ENCODE results near the gene GLRX2.

GLRX2 gene

DNA sequence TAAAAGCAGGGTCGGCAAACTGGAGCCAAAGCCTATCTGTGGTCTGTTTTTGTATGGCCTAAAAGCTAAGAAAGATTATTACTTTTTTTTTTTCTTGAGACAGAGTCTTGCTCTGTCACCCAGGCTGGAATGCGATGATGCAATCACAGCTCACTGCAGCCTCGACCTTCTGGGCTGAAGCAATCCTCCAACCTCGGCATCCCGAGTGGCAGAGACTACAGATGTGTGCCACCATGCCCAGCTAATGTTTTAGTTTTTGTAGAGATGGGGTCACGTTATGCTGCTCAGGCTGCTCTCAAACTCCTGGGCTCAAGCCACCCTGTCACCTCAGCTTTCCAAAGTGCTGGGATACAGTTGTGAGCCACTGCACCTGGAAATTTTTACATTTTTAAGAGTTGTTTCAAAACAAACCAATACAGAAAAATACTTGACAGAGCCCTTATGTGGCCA lies 6.5 kb upstream of the GLRX2 start:
- DNase-seq, result no peak

DNA sequence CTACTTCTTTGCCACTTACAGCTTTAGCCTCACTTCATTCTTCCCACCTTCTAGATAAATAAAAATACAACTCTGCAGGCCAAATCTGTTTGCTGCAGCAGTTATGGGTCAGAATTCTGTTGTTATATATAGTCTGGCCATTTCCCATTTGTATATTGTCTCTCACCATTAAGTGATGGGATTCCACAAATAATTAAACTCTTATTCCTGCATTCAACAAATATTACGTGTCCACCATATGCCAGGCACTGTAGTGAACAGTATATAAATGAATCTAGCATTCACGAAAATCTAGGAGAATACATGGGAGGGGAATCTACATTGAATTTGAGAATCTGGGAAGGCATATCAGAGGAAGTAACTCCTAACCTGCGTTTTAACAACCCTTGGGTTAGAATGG lies 5.7 kb upstream of the GLRX2 start:
- no peak for DNase-seq

DNA sequence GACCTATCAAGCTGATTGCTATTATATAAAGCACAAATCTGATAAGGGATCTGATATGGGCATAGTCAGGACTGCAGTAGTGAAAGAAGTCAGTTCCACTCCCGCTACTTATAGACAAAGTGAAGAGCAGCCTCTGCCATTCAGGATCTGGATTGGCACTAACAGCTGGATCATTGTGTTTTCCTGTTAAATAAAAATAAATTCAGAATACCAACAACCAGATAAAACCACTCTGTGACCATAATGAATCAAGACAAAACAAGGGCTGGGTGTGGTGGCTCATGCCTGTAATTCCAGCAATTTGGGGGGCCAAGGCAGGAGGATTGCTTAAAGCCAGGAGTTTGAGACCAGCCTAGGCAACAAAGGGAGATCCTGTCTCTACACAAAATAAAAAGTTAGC lies 5.0 kb upstream of the GLRX2 start:
- DNase-seq, result no peak

- no peak for DNase-seq
Measured at GRCh38 chr1:193109619-193110018, 4.4 kb upstream of the GLRX2 start.

DNA sequence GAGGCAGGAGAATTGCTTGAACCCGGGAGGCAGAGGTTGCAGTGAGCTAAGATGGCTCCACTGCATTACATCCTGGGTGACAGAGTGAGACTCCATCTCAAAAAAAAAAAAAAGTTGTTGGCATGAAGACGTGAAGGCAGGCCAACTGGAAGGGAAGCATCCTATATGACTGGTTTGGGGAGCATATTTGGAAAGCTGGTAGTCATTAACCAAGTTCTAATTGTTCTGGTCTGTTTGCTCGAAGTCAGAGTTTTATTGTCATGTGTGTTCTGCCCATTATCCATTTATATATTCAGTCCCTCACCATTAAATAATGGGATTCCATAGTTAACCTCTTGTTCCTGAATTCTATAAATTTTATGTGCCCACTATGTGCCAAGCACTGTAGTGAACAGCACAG lies 3.3 kb upstream of the GLRX2 start:
- no peak for DNase-seq

DNA sequence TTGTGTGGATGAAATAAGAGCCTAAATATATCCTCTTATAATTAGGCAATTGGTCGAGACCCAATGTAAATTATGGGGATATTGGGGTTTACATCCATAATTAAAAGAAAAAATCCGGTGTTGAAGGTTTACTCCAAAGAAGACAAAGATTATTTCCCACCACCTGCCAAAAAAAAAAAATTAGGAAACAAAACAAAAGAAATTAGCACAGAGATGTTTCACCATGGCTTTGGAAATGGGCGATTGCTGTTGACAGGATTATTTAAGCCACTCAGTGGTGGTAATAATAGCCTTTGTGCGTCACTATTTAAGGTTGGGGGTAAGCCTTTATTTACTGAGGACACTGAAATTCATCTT lies 585 bp upstream of the GLRX2 start:
- no peak for DNase-seq

DNA sequence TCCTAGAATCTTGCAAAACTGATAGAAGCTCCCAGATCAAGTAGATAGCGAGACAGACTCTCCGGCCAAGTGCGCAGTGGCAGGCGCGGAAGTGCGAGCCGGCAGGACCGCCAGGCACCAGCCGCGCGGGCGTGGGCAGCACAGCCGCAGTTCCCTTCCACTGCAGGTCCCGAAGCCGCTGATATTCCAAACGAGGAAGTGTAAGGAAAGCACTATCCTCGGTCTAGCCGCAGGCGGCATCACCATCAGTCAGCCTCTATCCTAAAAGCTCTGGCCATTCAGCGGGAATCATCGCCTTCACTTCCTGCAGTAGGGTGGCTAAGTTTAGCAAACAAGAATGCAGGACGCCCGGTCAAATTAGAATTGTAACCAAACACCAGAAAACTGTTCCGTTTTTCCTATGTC lies 710 bp downstream of the GLRX2 start:
- no peak for DNase-seq

GRCh38 chr1:193103759-193104501 lies 1.3 kb downstream of the GLRX2 start:
- DNase-seq, result no peak

DNA sequence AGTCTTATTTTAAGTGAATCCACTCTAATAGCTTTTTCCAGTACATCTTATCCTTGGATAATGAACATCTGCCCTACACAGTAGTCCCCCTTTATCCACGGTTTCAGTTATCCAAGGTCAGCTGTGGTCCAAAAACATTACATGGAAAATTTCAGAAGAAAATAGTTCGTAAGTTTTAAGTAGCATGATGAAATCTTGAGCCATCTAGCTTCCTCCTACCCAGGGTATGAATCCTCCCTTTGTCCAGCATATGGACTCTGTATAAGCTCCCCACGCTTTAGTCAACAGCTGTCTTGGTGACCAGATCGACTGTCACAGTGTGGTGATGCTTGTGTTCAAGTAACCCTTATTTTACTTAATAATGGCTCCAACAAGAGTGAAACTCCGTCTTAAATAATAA lies 2.6 kb downstream of the GLRX2 start:
- DNase-seq, result no peak

- DNase-seq, result no peak
Measured at GRCh38 chr1:193094112-193094511, 11.1 kb downstream of the GLRX2 start.

- no peak for DNase-seq
Measured at GRCh38 chr1:193090865-193091264, 14.3 kb downstream of the GLRX2 start.

DNA sequence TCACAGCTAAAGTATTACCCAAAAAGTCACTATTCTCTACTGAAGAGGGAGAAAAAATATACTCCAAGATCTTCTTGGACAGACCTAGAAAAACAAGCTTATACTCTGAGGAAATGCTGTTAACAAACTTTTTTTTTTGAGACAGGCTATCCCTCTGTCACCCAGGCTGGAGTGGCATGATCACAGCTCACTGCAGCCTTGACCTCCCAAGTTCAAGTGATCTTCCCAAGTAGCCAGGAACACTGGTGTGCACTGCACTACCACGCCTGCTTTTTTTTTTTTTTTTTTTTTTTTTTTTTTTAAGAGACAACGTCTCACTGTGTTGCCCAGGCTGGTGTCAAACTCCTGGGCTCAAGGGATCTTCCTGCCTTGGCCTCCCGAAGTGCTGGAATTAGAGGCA lies 17.3 kb downstream of the GLRX2 start:
- no peak for DNase-seq

GRCh38 chr1:193086342-193086741 lies 18.9 kb downstream of the GLRX2 start:
- DNase-seq, result no peak

GRCh38 chr1:193085263-193085662 lies 20.0 kb downstream of the GLRX2 start:
- DNase-seq, result no peak

DNA sequence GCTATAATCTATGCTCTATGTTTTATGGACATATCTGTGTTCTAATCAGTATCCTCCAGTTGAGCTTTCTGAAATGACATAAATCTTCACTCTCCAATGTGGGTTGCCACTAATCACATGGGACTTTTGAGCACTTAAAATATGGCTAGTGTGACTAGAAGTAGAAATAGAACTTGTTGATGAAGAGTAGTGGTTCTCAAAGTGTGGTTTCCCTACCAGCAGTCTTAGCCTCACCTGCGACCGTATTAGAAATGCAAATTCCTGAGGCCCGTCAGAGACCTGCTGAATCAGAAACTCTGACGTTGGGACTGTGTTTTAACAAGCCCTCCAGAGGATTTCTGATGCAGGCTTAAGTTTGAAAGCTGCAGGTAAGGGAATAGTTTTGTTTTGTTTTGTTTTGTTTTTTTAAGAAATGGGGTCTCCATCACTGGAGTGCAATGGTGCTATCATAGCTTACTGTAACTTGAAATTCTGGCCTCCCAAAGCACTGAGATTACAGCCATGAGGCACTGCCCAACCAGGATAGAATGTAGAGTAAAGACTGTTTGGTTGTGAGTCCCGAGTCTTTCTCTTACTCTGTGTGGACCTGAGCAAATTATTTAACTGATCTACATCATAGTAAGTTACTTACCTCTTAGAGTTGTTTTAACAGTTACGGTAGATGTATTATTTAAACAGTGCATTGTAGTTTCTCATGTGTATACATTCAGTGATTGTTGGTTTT lies 21.7 kb downstream of the GLRX2 start:
- no peak for DNase-seq

- no peak for DNase-seq
Measured at GRCh38 chr1:193079187-193079586, 26.0 kb downstream of the GLRX2 start.

DNA sequence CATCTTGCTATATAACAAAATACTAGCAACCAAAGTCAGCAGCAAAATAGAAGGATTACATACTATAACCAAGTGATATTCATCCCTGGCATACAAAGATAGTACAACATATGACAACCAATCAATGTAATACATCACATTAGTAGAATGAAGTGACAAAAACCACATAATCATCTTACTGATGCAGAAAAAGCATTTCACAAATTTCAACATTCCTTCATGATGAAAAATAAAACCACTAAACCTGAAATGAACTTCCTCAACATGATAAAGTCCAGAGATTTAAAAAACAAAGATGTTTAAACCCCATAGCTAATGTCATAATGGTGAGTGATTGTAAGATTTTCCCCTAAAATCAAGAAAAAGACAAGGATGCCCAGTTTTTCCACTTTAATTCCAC lies 27.2 kb downstream of the GLRX2 start:
- no peak for DNase-seq

DNA sequence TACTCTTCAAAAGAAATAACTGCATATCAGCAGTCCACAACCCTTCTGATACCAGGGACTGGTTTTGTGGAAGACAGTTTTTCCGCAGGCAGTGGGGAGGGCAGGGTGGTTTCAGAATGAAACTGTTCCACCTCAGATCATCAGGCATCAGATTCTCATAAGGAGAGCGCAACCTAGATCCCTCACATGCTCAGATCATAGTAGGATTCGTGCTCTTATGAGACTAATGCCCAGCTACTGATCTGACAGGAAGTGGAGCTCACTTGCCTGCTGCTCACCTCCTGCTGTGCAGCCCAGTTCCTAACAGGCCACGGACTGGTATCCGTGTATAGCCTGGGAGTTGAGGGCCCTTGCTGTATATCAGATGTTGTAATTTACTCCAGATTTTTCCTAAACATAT lies 34.3 kb downstream of the GLRX2 start:
- DNase-seq, result no peak

DNA sequence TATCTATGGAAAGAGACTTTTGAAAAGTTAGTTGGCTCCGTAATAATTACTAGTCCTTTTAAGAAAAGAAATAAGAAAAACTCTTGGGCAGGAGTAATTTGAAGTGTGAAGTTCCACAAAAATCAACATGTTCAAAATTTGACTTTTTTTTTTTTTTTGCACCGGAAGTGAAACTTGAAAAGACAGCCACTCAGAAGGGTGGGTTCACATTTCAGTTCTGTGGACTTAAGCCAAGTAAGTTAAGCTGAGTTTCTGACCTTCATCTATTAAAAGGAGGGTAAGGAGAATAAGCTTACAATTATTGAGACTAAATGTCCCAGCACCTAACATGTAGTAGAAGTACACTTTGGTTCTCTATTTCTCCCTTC lies 34.8 kb downstream of the GLRX2 start:
- DNase-seq, result no peak

- DNase-seq, result no peak
Measured at GRCh38 chr1:193069748-193070385, 35.3 kb downstream of the GLRX2 start.

GRCh38 chr1:193068013-193068412 lies 37.2 kb downstream of the GLRX2 start:
- no peak for DNase-seq

DNA sequence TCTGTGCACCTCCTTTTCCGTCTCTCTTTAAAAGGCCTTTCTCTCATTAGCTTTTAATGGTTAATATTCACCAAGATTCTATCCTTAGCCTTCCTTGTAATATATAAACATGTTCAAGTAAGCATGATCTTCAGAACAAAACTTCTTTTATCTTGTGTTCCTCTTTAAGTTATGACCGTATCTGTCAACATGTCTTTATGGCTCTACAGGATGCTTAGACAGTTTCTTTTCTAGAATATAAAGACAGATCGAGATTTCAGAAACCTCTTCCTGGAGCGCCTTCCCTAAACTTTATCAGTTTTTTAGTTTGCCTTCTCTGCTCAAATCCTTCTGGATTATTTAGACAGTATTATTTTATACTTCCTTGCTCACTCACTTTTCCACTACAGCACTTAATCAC lies 38.6 kb downstream of the GLRX2 start:
- no peak for DNase-seq

- DNase-seq, result no peak
Measured at GRCh38 chr1:193065954-193066353, 39.3 kb downstream of the GLRX2 start.
